Stimulated activated CD8-positive, alpha-beta memory T cell treated with anti-CD3 and anti-CD28 coated beads, Interleukin-4, amount 100 ng/mL, for 48 hours (primary cell): ENCODE measurements around the gene UBAC1.
"Not testable (repeated sequence)": the region's sequence is repeated elsewhere in the genome, so short reads cannot be mapped to it uniquely, and the experiment has no call there.

Source experiments
- DNase-seq: peaks from one replicate; pipeline ENCODE4 v3.0.0-alpha.2; 2020

UBAC1 gene

DNA sequence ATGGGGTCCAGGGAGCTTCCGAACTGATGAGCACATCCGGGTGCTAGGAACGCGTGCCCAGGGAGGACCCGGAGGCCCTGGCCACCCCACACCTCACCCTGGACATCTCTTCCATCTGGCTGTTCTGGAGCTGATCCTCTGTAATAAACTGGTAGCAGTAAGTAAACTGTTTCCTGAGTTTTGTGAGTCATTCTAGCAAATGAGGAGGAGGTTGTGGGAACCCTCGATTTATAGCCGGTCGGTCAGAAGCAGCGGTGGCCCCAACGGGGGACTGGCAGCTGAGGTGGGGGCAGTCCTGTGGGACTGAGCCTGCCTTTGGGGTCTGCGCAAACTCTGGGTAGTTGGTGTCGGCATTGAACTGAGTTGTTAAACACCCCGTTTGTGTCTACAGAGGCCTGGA is 15.4 kb upstream of the UBAC1 start:
- no peak for DNase-seq

DNA sequence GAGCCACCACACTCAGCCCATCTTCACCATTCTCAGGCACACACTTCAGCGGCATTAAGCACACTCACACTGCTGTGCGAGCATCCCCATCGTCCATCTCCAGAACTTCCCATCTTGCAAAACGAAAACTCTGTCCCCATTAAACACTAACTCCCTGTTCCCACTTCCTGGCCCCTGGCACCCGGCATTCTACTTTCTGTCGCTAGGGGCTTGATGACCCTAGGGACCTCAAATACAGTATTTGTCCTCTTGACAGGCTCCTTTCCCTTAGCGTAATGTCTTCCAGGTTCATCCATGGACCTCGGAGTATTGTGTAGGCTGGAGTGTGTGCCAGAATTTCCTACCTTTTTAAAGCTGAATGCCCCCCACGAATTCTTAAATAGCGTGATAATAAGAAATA is 14.7 kb upstream of the UBAC1 start:
- DNase-seq: no peak

DNA sequence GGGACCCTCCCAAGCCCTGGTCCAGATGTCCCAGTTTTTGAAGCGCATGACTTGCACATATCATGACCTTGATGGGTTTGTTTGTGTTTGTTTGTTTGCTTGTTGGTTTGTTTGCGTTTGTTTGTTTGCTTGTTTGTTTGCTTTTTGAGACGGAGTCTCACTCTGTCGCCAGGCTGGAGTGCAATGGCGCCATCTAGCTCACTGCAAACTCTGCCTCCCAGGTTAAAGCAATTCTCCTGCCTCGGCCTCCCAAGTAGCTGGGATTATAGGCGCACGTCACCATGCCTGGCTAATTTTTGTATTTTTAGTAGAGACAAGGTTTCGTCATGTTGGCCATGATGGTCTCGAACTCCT is 13.0 kb upstream of the UBAC1 start:
- DNase-seq: no peak

DNA sequence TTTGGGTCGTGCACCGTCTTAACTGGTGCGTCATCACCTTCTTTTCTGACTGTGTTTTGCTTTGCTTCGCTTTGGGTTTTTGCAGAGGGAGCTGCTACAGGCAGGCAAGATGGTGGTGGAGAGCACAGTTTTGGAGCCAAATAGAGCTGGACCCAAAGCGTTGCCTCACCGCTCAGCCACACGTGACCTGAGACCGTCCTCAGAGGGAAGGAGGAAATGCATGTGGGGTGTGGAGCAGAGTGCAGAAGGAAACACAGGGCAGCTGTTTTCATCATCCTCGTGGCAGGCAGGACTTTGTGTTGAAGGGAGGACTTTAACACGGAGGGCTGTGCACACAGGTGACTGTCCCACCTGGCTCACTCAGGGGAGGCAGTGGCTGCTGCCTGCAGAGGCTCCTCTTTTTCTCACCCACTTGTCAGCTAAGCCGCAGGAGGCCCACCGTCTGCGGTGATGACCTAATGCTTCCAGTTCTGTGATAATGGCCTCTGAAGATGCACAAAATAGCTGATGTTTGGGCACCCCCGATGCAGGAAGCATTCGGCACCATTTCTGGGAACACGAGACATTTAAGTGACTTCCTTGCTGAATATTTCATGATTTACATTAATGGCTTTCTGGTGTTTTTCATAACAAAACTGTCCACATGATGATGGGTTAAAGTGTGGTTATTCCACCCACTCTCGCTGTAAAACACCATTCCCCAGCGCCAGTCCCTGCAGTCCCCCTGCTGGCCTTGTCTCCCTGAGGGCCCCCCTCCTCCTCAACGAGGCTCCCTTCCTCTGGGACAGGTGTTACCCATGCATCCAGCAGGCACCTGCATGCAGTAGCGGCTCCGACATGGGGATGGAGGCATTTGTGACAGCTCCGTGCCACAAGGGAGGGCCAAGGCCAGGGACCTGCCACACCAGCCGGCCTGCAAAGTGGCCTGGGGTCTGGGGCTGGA is 12.4 kb upstream of the UBAC1 start:
- no peak for DNase-seq

DNA sequence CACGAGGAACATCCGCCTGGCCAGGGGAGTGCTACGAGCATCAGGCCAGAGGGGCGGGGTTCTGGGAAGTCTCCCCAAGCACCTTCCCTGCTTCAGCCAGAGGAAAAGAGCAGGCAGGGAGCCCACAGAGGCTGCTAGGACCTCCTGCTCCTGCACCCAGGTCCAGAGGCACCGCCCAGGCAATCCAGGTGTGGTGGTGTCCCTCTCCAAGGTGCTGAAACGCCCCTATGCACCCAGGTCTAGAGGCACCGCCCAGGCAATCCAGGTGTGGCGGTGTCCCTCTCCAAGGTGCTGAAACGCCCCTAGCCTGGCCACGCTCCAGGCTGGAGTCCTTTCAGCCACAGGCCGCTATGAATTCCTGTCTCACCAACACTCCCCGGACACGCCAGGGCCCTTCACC is 10.7 kb upstream of the UBAC1 start:
- peak; percentile 68 for DNase-seq

- no peak for DNase-seq
Measured at GRCh38 chr9:135971111-135971766, 10.1 kb upstream of the UBAC1 start.

- DNase-seq: no peak
Measured at GRCh38 chr9:135970128-135970815, 9.1 kb upstream of the UBAC1 start.

DNA sequence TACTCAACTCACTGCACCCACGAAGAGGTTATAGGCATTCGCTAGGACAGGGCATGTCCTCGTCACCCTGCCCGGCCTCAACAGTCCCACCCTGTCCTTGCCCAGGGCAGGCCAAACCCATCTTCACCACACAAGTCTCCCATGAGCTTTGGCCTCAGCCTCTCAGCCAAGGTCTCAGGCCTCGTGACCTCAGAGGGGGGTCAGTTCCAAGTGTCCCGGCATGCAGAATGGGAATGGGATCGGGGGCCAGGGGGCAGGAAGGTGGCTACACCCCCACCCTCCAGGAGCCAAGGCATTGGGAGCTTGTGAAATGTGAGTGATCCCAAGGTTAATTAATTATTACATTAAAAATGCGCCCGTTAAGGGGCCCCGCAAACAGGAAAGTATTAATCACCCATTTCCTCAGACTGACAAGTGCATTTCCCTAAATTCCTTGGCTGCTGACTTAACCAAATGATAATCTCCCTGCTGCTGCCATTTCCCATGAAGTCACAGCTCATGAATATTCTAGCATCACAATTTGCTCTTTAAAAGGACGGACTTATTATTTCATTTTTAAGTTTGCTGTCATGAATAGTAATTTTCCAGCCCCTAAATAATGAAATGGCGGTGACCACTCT is 8.0 kb upstream of the UBAC1 start:
- no peak for DNase-seq

DNA sequence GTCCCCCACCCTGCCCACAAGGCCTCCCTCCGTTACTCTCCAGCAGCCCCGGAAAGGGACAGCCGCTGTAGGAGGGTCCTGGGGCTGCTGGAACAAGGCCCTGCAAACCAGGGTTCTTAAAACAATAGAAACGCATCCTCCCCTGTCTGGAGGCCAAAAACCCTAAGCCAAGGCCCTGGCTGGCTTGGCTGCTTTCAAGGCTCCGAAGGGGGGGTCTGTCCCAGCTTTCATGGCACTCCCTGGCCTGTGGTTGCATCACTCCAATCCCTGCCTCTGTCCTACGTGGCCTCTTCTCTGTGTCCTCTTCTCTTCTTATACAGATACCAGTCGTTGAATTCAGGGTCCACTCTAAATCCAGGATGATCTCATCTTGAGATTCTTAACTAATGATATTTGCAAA is 7.4 kb upstream of the UBAC1 start:
- no peak for DNase-seq

- no peak for DNase-seq
Measured at GRCh38 chr9:135968083-135968476, 6.9 kb upstream of the UBAC1 start.

DNA sequence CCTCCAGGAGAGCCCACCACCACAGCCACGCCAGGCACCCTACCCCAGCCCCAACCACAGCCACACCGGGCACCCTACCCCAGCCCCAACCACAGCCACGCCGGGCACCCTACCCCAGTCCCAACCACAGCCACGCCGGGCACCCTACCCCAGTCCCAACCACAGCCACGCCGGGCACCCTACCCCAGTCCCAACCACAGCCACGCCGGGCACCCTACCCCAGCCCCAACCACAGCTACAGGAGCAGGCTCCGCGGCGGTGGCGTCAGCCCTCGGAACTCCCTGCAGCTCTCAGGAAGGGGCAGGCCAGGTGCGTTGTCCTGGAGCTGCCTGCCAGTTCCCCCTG is 5.7 kb upstream of the UBAC1 start:
- not testable (repeated sequence) for DNase-seq

GRCh38 chr9:135965124-135965756 is 4.1 kb upstream of the UBAC1 start:
- no peak for DNase-seq

GRCh38 chr9:135963938-135964337 is 2.8 kb upstream of the UBAC1 start:
- no peak for DNase-seq

DNA sequence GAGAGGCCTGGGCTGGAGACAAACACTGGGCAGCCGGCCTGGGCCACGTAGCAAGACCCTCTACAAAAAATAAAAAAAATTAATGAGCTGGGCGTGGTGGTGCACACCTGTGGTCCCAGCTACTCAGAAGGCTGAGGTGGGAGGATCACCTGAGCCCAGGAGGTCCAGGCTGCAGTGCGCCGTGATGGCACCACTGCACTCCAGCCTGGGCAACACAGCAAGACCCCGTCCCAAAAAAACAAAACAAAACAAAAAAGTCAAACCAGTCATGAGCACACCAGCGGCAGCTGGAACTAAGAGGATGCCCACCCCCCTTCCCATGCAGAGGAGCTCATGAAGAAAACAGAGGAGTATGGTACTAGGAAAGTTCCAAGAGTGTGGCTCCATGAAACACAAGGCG is 2.2 kb upstream of the UBAC1 start:
- DNase-seq: no peak

- no peak for DNase-seq
Measured at GRCh38 chr9:135962696-135963307, 1.6 kb upstream of the UBAC1 start.

DNA sequence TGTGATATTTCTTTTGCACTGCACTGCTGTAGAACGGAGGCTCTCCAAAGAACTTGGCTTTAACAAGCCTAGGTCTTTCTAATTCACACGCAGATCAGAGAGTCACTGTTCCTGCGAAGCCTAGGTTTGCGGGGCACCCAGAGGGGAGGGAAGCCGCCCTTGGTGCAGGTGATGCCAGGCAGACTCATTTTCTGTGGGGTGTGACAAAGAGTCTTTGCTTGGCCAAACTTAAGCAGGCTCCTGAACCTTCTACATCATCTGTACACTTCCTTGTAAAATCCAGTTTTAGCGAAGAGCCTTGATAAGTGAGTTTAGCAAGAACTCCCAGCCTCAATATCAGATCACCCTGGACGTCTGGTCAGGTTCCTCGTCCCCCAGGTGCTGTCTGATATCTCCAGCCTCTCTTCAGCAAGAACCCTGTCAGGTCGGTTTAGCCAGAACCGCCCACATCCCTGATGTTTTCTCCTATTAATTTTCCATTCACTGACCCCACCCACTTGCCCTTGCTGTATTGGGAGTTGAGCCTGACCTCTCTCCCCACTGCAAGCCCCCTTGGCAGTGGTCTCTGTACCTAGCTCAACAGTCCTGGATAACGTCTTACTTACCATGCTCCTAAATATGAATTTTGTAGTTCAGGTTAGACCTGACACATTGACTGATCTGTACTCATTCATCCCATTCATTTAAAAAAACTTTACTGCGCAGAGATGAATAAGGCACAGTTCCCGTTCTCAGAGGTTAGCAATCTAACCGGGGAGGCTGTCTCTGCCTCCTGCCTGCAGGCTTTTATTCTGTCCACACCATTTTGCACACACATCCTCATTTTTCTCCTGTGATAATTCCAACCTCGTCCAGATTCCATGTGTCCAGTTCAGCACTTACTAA is 880 bp upstream of the UBAC1 start:
- DNase-seq: no peak

- no peak for DNase-seq
Measured at GRCh38 chr9:135960411-135961276, 529 bp downstream of the UBAC1 start.

- DNase-seq: no peak
Measured at GRCh38 chr9:135959814-135960213, 1.4 kb downstream of the UBAC1 start.

DNA sequence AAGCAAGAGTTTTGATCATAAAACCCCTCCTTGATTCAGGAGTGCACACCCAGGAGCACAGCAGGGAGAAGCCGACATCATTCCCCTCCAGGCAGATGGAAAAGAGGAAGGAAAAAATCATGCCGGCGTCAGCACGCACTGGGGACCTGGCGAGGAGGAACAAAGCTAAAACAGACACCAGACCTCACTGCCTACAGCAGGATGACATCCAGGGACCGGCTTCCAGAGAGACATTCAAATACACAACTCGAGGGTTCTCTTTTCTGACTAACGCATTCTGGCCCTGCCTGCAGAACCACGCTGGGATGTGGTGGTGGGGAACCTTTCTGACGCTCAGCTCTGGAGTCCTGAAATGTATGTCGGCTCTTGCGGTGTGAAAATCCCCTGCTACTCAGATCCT is 2.7 kb downstream of the UBAC1 start:
- no peak for DNase-seq

GRCh38 chr9:135957431-135957830 is 3.7 kb downstream of the UBAC1 start:
- DNase-seq: no peak

DNA sequence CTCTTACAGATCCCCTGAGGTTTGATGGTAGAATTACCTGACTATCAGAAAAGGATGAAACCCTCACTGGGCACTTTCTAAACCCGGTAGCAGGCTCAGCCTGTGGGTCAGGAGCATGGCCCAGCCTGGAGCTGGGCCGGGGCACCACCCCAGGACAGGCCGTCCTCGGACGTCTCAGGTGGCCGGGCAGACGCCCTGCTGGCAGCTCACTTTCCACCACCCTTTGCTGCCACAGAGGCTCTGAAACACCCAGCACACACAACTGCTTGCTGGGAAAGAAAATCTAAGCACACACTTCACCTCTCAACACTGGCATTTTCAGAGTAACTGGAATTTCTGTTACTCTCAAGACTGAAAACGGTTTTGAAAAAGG is 4.4 kb downstream of the UBAC1 start:
- DNase-seq: no peak
